Endothelial cell (in vitro differentiated cells): ENCODE data around the gene MED12L. TPM values are rescaled to one million over a fixed set of nuclear protein-coding genes. Genes with fewer than 3 reads are reported as not detected.
"Not testable (repeated sequence)": the region's sequence is repeated elsewhere in the genome, so short reads cannot be mapped to it uniquely, and the experiment has no call there.

Experiments
- DNase-seq: peaks from one replicate; pipeline ENCODE4 v3.0.0; 2021; ENCODE audit warnings: low spot score
- H3K27ac Mint-ChIP-seq: one replicate; pipeline ENCODE4 v1.8.0; 2021; ENCODE audit warnings: mixed read lengths, inconsistent platforms; ENCODE audit not compliant: unreplicated experiment
- H3K27me3 Mint-ChIP-seq: one replicate; pipeline ENCODE4 v1.8.0; 2021; ENCODE audit warnings: mild to moderate bottlenecking, moderate library complexity, mixed read lengths, inconsistent platforms; ENCODE audit not compliant: unreplicated experiment
- H3K36me3 Mint-ChIP-seq: one replicate; pipeline ENCODE4 v1.8.0; 2021; ENCODE audit warnings: mild to moderate bottlenecking, low read depth, mixed read lengths, inconsistent platforms; ENCODE audit not compliant: unreplicated experiment
- H3K4me1 Mint-ChIP-seq: one replicate; pipeline ENCODE4 v1.8.0; 2021; ENCODE audit warnings: mild to moderate bottlenecking, mixed read lengths, inconsistent platforms; ENCODE audit not compliant: unreplicated experiment
- H3K4me3 Mint-ChIP-seq: one replicate; pipeline ENCODE4 v1.8.0; 2021; ENCODE audit warnings: mild to moderate bottlenecking, mixed read lengths, inconsistent platforms; ENCODE audit not compliant: unreplicated experiment
- H3K9me3 Mint-ChIP-seq: one replicate; pipeline ENCODE4 v1.8.0; 2021; ENCODE audit warnings: mixed read lengths, inconsistent platforms; ENCODE audit not compliant: unreplicated experiment
- total RNA-seq: library from RNA; stranded (reverse); fragmentation: NEBNext Ultra II Directional; extraction: Animal tissue kit (Norgen Biotek cat#: 25700); gene quantifications from one replicate; pipeline ENCODE4 v1.2.1, GENCODE V29; 2021; ENCODE audit not compliant: unreplicated experiment
- TF ChIP-seq, protein P1 (sequence below): fragments of 200-600 bp; sonication (generic); IDR thresholded peaks from one replicate; pipeline ENCODE4 v1.5.0; 2021; ENCODE audit warnings: antibody characterized with exemption; ENCODE audit not compliant: unreplicated experiment

Gene MED12L
- total RNA-seq, 1 donor from 2014 or later = 4.4 TPM

DNA sequence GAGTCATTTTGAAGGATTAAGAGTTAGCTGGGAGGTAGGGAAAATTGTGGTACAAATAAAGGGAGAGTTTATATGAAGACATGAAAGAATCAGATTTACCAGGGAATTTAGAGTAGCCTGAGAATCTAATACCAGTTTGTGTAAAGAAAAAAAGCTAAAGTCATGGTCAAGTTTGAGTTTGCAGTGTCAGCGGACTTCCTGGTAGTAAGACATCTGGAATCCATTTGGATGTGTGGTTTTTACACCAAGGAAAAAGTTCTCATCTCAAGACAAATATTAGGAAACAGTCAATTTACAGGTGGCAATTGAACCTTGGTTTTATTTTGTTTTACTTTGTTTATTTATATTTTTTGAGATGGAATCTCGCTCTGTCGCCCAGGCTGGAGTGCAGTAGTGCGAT, 300.6 kb downstream of the MED12L start:
- H3K27ac Mint-ChIP-seq = no peak overlapping the region
- H3K4me1 Mint-ChIP-seq = peaks cover 44% of the 10 kb centered on the region
- peaks cover 2% of the 10 kb centered on the region for H3K27me3 Mint-ChIP-seq
- TF ChIP-seq, protein P1, sequence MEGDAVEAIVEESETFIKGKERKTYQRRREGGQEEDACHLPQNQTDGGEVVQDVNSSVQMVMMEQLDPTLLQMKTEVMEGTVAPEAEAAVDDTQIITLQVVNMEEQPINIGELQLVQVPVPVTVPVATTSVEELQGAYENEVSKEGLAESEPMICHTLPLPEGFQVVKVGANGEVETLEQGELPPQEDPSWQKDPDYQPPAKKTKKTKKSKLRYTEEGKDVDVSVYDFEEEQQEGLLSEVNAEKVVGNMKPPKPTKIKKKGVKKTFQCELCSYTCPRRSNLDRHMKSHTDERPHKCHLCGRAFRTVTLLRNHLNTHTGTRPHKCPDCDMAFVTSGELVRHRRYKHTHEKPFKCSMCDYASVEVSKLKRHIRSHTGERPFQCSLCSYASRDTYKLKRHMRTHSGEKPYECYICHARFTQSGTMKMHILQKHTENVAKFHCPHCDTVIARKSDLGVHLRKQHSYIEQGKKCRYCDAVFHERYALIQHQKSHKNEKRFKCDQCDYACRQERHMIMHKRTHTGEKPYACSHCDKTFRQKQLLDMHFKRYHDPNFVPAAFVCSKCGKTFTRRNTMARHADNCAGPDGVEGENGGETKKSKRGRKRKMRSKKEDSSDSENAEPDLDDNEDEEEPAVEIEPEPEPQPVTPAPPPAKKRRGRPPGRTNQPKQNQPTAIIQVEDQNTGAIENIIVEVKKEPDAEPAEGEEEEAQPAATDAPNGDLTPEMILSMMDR = no peak
- no peak overlapping the region for H3K4me3 Mint-ChIP-seq
- no peaks in the 10 kb centered on the region for H3K36me3 Mint-ChIP-seq
- H3K9me3 Mint-ChIP-seq = no peaks in the 10 kb centered on the region
- DNase-seq = no peak

DNA sequence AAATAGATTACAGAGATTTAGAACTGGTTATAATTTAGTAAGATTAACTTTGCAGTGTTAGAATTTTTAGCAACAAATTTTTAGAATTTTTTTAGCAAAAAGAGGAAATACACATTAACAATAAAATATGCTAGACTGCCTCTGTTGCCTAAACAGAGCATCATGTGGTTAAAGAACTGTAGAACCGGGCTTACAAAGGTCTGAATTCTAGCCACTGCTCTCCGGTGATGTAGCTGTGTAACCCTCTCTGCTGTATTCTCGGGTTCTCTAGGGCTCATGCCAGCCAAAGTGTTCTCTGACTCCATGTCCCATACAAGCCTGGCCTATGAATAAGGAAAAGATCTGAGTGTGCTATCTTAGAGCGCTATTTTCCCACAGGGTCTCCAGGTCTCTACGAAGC, 302.0 kb downstream of the MED12L start:
- H3K36me3 Mint-ChIP-seq = no peaks in the 10 kb centered on the region
- TF ChIP-seq, protein P1 = no peak
- H3K27me3 Mint-ChIP-seq = peaks cover 2% of the 10 kb centered on the region
- no peak overlapping the region for H3K4me3 Mint-ChIP-seq
- peaks cover 39% of the 10 kb centered on the region for H3K4me1 Mint-ChIP-seq
- no peaks in the 10 kb centered on the region for H3K9me3 Mint-ChIP-seq
- H3K27ac Mint-ChIP-seq = peak overlapping the region; percentile 90
- DNase-seq = no peak

DNA sequence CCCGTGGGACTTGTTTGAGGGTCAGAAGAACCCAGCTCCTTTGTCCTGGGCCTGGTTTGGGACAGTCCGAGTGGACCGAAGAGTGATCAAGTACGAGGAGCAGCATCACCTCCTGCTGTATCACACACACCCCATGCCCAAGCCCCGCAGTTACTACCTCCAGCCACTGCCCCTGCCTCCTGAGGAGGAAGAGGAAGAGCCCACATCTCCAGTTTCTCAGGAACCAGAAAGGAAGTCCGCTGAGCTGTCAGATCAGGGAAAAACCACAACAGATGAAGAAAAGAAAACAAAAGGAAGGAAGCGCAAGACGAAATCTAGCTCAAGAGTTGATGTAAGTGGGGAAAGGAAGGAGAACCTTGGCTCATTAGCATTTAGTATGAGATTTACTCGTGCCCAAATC, 302.4 kb downstream of the MED12L start:
- H3K27ac Mint-ChIP-seq = peak overlapping the region; percentile 90
- H3K4me3 Mint-ChIP-seq = no peak overlapping the region
- no peaks in the 10 kb centered on the region for H3K36me3 Mint-ChIP-seq
- DNase-seq = peak; percentile 19
- peaks cover 2% of the 10 kb centered on the region for H3K27me3 Mint-ChIP-seq
- peaks cover 35% of the 10 kb centered on the region for H3K4me1 Mint-ChIP-seq
- TF ChIP-seq, protein P1 = no peak
- no peaks in the 10 kb centered on the region for H3K9me3 Mint-ChIP-seq

DNA sequence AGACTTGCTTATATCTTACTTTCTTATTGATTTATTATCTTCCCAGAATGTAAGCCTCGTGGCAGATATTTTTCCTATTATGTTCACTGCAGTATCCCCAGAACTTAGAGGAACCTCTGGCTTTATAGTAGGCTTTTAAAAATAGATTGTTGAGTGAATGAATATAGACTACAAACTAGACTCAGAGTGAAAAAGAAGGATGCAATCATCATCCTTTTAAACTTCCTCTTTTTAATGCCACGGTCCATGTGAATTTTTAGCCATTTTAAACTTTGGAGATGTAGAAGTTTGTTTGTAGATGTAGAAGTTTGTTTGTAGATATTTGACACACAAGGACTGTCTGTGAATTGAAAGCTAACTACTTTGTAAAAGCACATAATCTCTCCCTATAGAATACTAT, 306.3 kb downstream of the MED12L start:
- peaks cover 2% of the 10 kb centered on the region for H3K27me3 Mint-ChIP-seq
- no peaks in the 10 kb centered on the region for H3K9me3 Mint-ChIP-seq
- TF ChIP-seq, protein P1 = no peak
- peaks cover 19% of the 10 kb centered on the region for H3K4me1 Mint-ChIP-seq
- no peak for DNase-seq
- H3K36me3 Mint-ChIP-seq = no peaks in the 10 kb centered on the region
- H3K4me3 Mint-ChIP-seq = no peak overlapping the region
- no peak overlapping the region for H3K27ac Mint-ChIP-seq

DNA sequence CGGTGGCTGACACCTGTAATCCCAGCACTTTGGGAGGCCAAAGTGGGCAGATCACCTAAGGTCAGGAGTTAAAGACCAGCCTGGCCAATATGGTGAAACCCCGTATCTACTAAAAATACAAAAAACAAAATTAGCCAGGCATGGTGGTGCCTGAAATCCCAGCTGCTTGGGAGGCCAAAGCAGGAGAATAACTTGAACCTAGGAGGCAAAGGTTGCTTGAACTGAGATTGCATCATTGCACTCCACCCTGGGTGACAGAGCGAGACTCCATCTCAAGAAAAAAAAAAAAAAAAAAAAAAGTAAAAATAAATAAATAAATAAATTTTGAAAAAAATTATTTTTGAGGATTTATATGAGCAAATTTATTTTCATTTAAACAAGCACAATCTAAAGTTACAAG, 306.7 kb downstream of the MED12L start:
- H3K27me3 Mint-ChIP-seq, DNase-seq, H3K27ac Mint-ChIP-seq, H3K9me3 Mint-ChIP-seq, H3K4me3 Mint-ChIP-seq, H3K36me3 Mint-ChIP-seq: not testable (repeated sequence)
- H3K4me1 Mint-ChIP-seq = peaks cover 19% of the 10 kb centered on the region
